Breast epithelium (tissue), 4 donors: Measurements from ENCODE around the gene THOP1. TPM values are rescaled to one million over a fixed set of nuclear protein-coding genes. Genes with fewer than 3 reads are reported as not detected.

Experiments used
- DNase-seq, 2 donors: peaks; one replicate each; pipeline ENCODE4 v3.0.0-alpha.2; 2019; ENCODE audit warnings: low spot score in 2 of 2
- H3K27ac ChIP-seq, 2 donors: fragments of 200-600 bp; sonication (generic) in 1 of 2; one replicate each; pipeline ENCODE4 v1.5.1; 2016 to 2019; ENCODE audit warnings: mild to moderate bottlenecking in 1 of 2
- H3K27me3 ChIP-seq, 2 donors: fragments of 200-600 bp; sonication (generic) in 1 of 2; one replicate each; pipeline versions ENCODE4 v1.5.1 to v1.6.0; 2017 to 2019; ENCODE audit warnings: control low read depth in 1 of 2, mild to moderate bottlenecking in 1 of 2
- H3K36me3 ChIP-seq: fragments of 200-600 bp; one replicate; pipeline ENCODE4 v1.5.1; 2019
- H3K4me1 ChIP-seq, 2 donors: fragments of 200-600 bp; sonication (generic); one replicate each; pipeline ENCODE4 v1.5.1; 2016 to 2019; ENCODE audit warnings: control low read depth in 1 of 2
- H3K4me3 ChIP-seq, 3 donors: fragments of 200-600 bp; sonication (generic); 1 replicate in 2 of 3; 2 replicates in 1 of 3; pipeline ENCODE4 v1.5.1; 2016 to 2019; ENCODE audit warnings: mild to moderate bottlenecking in 3 of 3, moderate library complexity in 2 of 3
- H3K9me3 ChIP-seq, 2 donors: fragments of 200-600 bp; sonication (generic) in 1 of 2; one replicate each; pipeline ENCODE4 v1.5.1; 2016 to 2019; ENCODE audit warnings: control low read depth in 1 of 2
- CTCF ChIP-seq, 3 donors: fragments of 450-650 bp; IDR thresholded peaks; one replicate each; pipeline ENCODE4 v1.5.1; 2016 to 2017; ENCODE audit warnings: antibody characterized with exemption in 3 of 3, mild to moderate bottlenecking in 3 of 3, moderate library complexity in 3 of 3
- POLR2A ChIP-seq: fragments of 450-650 bp; IDR thresholded peaks from one replicate; pipeline ENCODE4 v1.6.1; 2016; ENCODE audit warnings: antibody characterized with exemption, mild to moderate bottlenecking, moderate library complexity
- POLR2AphosphoS5 ChIP-seq, 3 donors: sonication (generic); formaldehyde crosslinking; IDR thresholded peaks; one replicate each; pipeline ENCODE4 v1.6.1; 2017; ENCODE audit warnings: antibody characterized with exemption in 3 of 3
- intact Hi-C: fragments of 100-400 bp; cut with DNase I; formaldehyde crosslinking; loops from one replicate; pipeline ENCODE4 v1.15.1; 2023; ENCODE audit warnings: low total_unique reads
- total RNA-seq, 3 donors: library from RNA; depleted of rRNA; stranded (reverse); fragments of >200 nt; gene quantifications; one replicate each; pipeline ENCODE4 v1.1.0, GENCODE V29; 2016

The THOP1 gene
- total RNA-seq, 3 donors from 2014 or later, result 26.2 to 40.0 (median 39.1) TPM

- intact Hi-C loops, result no loop called here
- no peaks in the 10 kb centered on the region for H3K36me3 ChIP-seq
Observed at GRCh38 chr19:2827022-2827421, 41.7 kb downstream of the THOP1 start.

GRCh38 chr19:2827840-2828489 lies 42.7 kb downstream of the THOP1 start:
- peaks cover 22 to 41% of the 10 kb centered on the region in 2 donors for H3K9me3 ChIP-seq

More at GRCh38 chr19:2827022-2827421, 41.7 kb downstream of the THOP1 start:
- no peak for TF ChIP-seq POLR2AphosphoS5 (IDR thresholded peaks at IDR 0.05)
- TF ChIP-seq POLR2A, result no peak
- no peak for TF ChIP-seq CTCF (IDR thresholded peaks at IDR 0.05)
- Histone ChIP-seq H3K27me3 (no peaks in the 10 kb centered on the region), H3K4me3 (no peak overlapping the region), H3K9me3 (peaks cover 13 to 32% of the 10 kb centered on the region in 2 donors), H3K4me1 (no peaks in the 10 kb centered on the region), H3K27ac (no peak overlapping the region)
- no peak for DNase-seq

GRCh38 chr19:2834294-2834871 lies 49.1 kb downstream of the THOP1 start:
- Histone ChIP-seq H3K27me3 (no peaks in the 10 kb centered on the region), H3K4me1 (no peaks in the 10 kb centered on the region), H3K4me3 (no peak overlapping the region), H3K9me3 (peaks cover 58 to 82% of the 10 kb centered on the region in 2 donors), H3K36me3 (peaks cover 17% of the 10 kb centered on the region), H3K27ac (no peak overlapping the region)
- DNase-seq, result no peak
- intact Hi-C loops, result loop anchor here (5.0 kb wide), 2 partner anchors 587 to 1773 kb away; partner anchors contain the start of gene AMH
- TF ChIP-seq POLR2A (no peak), CTCF (IDR thresholded peaks at IDR 0.05) (no peak), POLR2AphosphoS5 (IDR thresholded peaks at IDR 0.05) (no peak)

More at GRCh38 chr19:2827840-2828489, 42.7 kb downstream of the THOP1 start:
- H3K27ac ChIP-seq, result no peak overlapping the region
- intact Hi-C loops, result no loop called here
- H3K36me3 ChIP-seq, result peaks cover 8% of the 10 kb centered on the region
- no peak overlapping the region for H3K4me3 ChIP-seq
- TF ChIP-seq POLR2AphosphoS5 (IDR thresholded peaks at IDR 0.05) (no peak), POLR2A (no peak), CTCF (IDR thresholded peaks at IDR 0.05) (no peak)
- no peaks in the 10 kb centered on the region for H3K27me3 ChIP-seq
- H3K4me1 ChIP-seq, result no peaks in the 10 kb centered on the region
- no peak for DNase-seq

- Histone ChIP-seq H3K27me3 (no peaks in the 10 kb centered on the region), H3K4me3 (no peak overlapping the region), H3K27ac (no peak overlapping the region), H3K9me3 (peaks cover 45 to 56% of the 10 kb centered on the region in 2 donors), H3K36me3 (peaks cover 14% of the 10 kb centered on the region), H3K4me1 (no peaks in the 10 kb centered on the region)
- intact Hi-C loops, result no loop called here
- DNase-seq, result no peak
- TF ChIP-seq CTCF (IDR thresholded peaks at IDR 0.05), result no peak
- TF ChIP-seq POLR2A, result no peak
- no peak for TF ChIP-seq POLR2AphosphoS5 (IDR thresholded peaks at IDR 0.05)
Observed at GRCh38 chr19:2837430-2837829, 52.1 kb downstream of the THOP1 start.
